HG03045 (cell line): ENCODE data around the gene ALG13.
"Not testable (repeated sequence)": the region's sequence is repeated elsewhere in the genome, so short reads cannot be mapped to it uniquely, and the experiment has no call there.

Experiments
- ATAC-seq: cut with Tn5 transposase; IDR thresholded peaks from one replicate; pipeline ENCODE4 v1.9.1; 2021; ENCODE audit warnings: mild to moderate bottlenecking, moderate library complexity; ENCODE audit not compliant: unreplicated experiment

ALG13 gene

GRCh38 chrX:111756486-111756885, 75.5 kb downstream of the ALG13 start:
- ATAC-seq, result no peak

- no peak for ATAC-seq
Measured at GRCh38 chrX:111759686-111760085, 78.7 kb downstream of the ALG13 start.

- no peak for ATAC-seq
Measured at GRCh38 chrX:111761578-111762135, 80.7 kb downstream of the ALG13 start.

- no peak for ATAC-seq
Measured at GRCh38 chrX:111778591-111778990, 97.6 kb downstream of the ALG13 start.

GRCh38 chrX:111779582-111779981, 98.6 kb downstream of the ALG13 start:
- no peak for ATAC-seq

- ATAC-seq, result no peak
Measured at GRCh38 chrX:111784667-111785066, 103.7 kb downstream of the ALG13 start.

- not testable (repeated sequence) for ATAC-seq
Measured at GRCh38 chrX:111790054-111790453, 109.1 kb downstream of the ALG13 start.
